SK-N-SH (cell line): ENCODE results near the gene SPATA16. TPM values are rescaled to one million over a fixed set of nuclear protein-coding genes. Genes with fewer than 3 reads are reported as not detected.

Experiments
- CTCF ChIA-PET: fragments of 300-600, 350-600 bp; formaldehyde crosslinking; extraction: SDS; loops from one replicate; lab custom pipeline; 2021; lab: Yijun Ruan, JAX
- POLR2A ChIA-PET: fragments of 350-600 bp; sonication (Branson Sonifier 250); formaldehyde crosslinking; extraction: SDS; loops from one replicate; lab custom pipeline; 2020; ENCODE audit warnings: antibody characterized with exemption, inconsistent platforms; lab: Yijun Ruan, JAX
- DNase-seq: peaks from one replicate; pipeline ENCODE4 v3.0.0; 2012
- H2AFZ ChIP-seq: fragments of 200-600 bp; sonication (generic); 2 replicates; pipeline ENCODE4 v1.8.1; 2016; ENCODE audit warnings: antibody characterized with exemption, mild to moderate bottlenecking, low read depth
- H3F3A ChIP-seq: fragments of 200-600 bp; sonication (generic); replicated peaks from 2 replicates; pipeline ENCODE3; 2016; ENCODE audit warnings: antibody characterized with exemption, mild to moderate bottlenecking; ENCODE audit not compliant: insufficient read depth
- H3K27ac ChIP-seq, 2 experiments: fragments of 200-500 bp in 1 of 2; fragments of 200-600 bp in 1 of 2; sonication (Bioruptor generic) in 1 of 2; sonication (generic), shearing (Covaris generic) in 1 of 2; 2 replicates each; pipeline versions ENCODE4 v1.5.1 to v1.6.1; 2014 to 2016; ENCODE audit warnings: low read depth in 2 of 2, inconsistent platforms in 1 of 2, low read length in 1 of 2, mild to moderate bottlenecking in 1 of 2, mixed read lengths in 1 of 2
- H3K27me3 ChIP-seq: fragments of 200-600 bp; sonication (generic), shearing (Covaris generic); 2 replicates; pipeline ENCODE4 v1.6.1; 2016; ENCODE audit warnings: mixed run types; ENCODE audit not compliant: insufficient read depth
- H3K36me3 ChIP-seq, 2 experiments: fragments of 200-500 bp in 1 of 2; fragments of 200-600 bp in 1 of 2; sonication (Bioruptor generic) in 1 of 2; sonication (generic) in 1 of 2; replicated peaks in 1 of 2; 2 replicates each; pipeline versions ENCODE3 to v1.5.1; 2014 to 2016; ENCODE audit warnings: low read length in 1 of 2, mild to moderate bottlenecking in 1 of 2; ENCODE audit not compliant: insufficient read depth in 2 of 2, control insufficient read depth in 1 of 2
- H3K4me1 ChIP-seq, 2 experiments: fragments of 200-500 bp in 1 of 2; fragments of 200-600 bp in 1 of 2; sonication (Bioruptor generic) in 1 of 2; sonication (generic), shearing (Covaris generic) in 1 of 2; 2 replicates each; pipeline versions ENCODE4 v1.5.1 to v1.6.1; 2014 to 2016; ENCODE audit warnings: low read depth in 1 of 2, low read length in 1 of 2, mixed run types in 1 of 2; ENCODE audit not compliant: insufficient read depth in 2 of 2, control insufficient read depth in 1 of 2
- H3K4me2 ChIP-seq: fragments of 200-600 bp; sonication (generic), shearing (Covaris generic); 2 replicates; pipeline ENCODE4 v1.6.1; 2017; ENCODE audit warnings: mixed run types
- H3K4me3 ChIP-seq, 2 experiments: fragments of 200-500 bp in 1 of 2; fragments of 200-600 bp in 1 of 2; sonication (Bioruptor generic) in 1 of 2; sonication (generic), shearing (Covaris generic) in 1 of 2; 2 replicates each; pipeline versions ENCODE4 v1.5.1 to v1.8.1; 2014 to 2016; ENCODE audit warnings: low read depth in 2 of 2, inconsistent platforms in 1 of 2, low read length in 1 of 2, mild to moderate bottlenecking in 1 of 2, mixed read lengths in 1 of 2, moderate library complexity in 1 of 2
- H3K79me2 ChIP-seq: fragments of 200-600 bp; sonication (generic); 2 replicates; pipeline ENCODE4 v1.8.1; 2017; ENCODE audit warnings: mild to moderate bottlenecking; ENCODE audit not compliant: insufficient read depth
- H3K9ac ChIP-seq: fragments of 200-600 bp; sonication (generic); 2 replicates; pipeline ENCODE4 v1.6.1; 2017; ENCODE audit warnings: mixed run types
- H3K9me2 ChIP-seq: fragments of 200-600 bp; sonication (generic); 2 replicates; pipeline ENCODE4 v1.6.1; 2017; ENCODE audit warnings: mixed run types
- H3K9me3 ChIP-seq: fragments of 200-600 bp; sonication (generic); 2 replicates; pipeline ENCODE4 v1.6.1; 2017; ENCODE audit warnings: mixed run types, mild to moderate bottlenecking, moderate library complexity
- H4K20me1 ChIP-seq: fragments of 200-600 bp; sonication (generic); 2 replicates; pipeline ENCODE4 v1.6.1; 2017; ENCODE audit warnings: mild to moderate bottlenecking, mixed run types; ENCODE audit not compliant: insufficient read depth
- EZH2phosphoT487 ChIP-seq: fragments of 200-600 bp; sonication (generic); IDR thresholded peaks from 2 replicates; pipeline ENCODE4 v1.6.1; 2017; ENCODE audit warnings: low read depth, mixed run types, mild to moderate bottlenecking, antibody characterized with exemption, moderate library complexity, borderline replicate concordance
- FOSL2 ChIP-seq: IDR thresholded peaks from 2 replicates; pipeline ENCODE4 v1.4.0; 2012; ENCODE audit warnings: low read depth, mild to moderate bottlenecking, moderate library complexity, borderline replicate concordance
- GATA2 ChIP-seq: sonication (generic); formaldehyde crosslinking; IDR thresholded peaks from 2 replicates; pipeline ENCODE4 v1.5.0; 2020; ENCODE audit warnings: mild to moderate bottlenecking, missing genetic modification reagents
- JUND ChIP-seq: IDR thresholded peaks from 2 replicates; pipeline ENCODE4 v1.4.0; 2012
- MEF2A ChIP-seq: IDR thresholded peaks from 2 replicates; pipeline ENCODE4 v1.4.0; 2012; ENCODE audit warnings: low read depth, borderline replicate concordance
- NRF1 ChIP-seq: IDR thresholded peaks from 2 replicates; pipeline ENCODE4 v1.6.1; 2012; ENCODE audit warnings: low read depth, mild to moderate bottlenecking, low read length
- POLR2AphosphoS5 ChIP-seq: IDR thresholded peaks from 2 replicates; pipeline ENCODE4 v1.6.1; 2012; ENCODE audit warnings: low read depth, low read length
- RAD21 ChIP-seq: IDR thresholded peaks from 2 replicates; pipeline ENCODE4 v1.6.1; 2012; ENCODE audit warnings: mild to moderate bottlenecking, low read length
- RCOR1 ChIP-seq: fragments of 150-350 bp; IDR thresholded peaks from 2 replicates; pipeline ENCODE4 v1.6.1; 2017; ENCODE audit warnings: antibody characterized with exemption, low read length
- RXRA ChIP-seq: IDR thresholded peaks from 2 replicates; pipeline ENCODE4 v1.4.0; 2012; ENCODE audit warnings: low read depth, mild to moderate bottlenecking, borderline replicate concordance
- SMC3 ChIP-seq: IDR thresholded peaks from 2 replicates; pipeline ENCODE4 v1.6.1; 2012; ENCODE audit warnings: low read depth, low read length, improper control_type of control experiment
- TAF1 ChIP-seq: IDR thresholded peaks from 2 replicates; pipeline ENCODE4 v1.6.1; 2012; ENCODE audit warnings: low read depth, mild to moderate bottlenecking, low read length, moderate library complexity, borderline replicate concordance
- TCF12 ChIP-seq: IDR thresholded peaks from 2 replicates; pipeline ENCODE4 v1.4.0; 2012
- TEAD4 ChIP-seq: IDR thresholded peaks from 2 replicates; pipeline ENCODE4 v1.4.0; 2012; ENCODE audit warnings: mild to moderate bottlenecking, borderline replicate concordance; ENCODE audit not compliant: insufficient read depth
- WGBS: methylation state at CpG from one replicate; pipeline ENCODE4 v1.1.6; 2017; ENCODE audit warnings: low lambda C conversion rate; 5-methylcytosine and 5-hydroxymethylcytosine counted together
- polyA plus RNA-seq, 3 experiments: library from polyadenylated mRNA; depleted of rRNA; stranded (reverse); fragments of >200 nt; gene quantifications; 2 replicates each; pipeline ENCODE4 v1.2.3, GENCODE V29; 2012
- TF ChIP-seq, protein P1 (sequence below): IDR thresholded peaks from 2 replicates; pipeline ENCODE4 v1.6.1; 2012; ENCODE audit warnings: mild to moderate bottlenecking, low read depth, low read length, moderate library complexity
- TF ChIP-seq, protein P2 (sequence below): IDR thresholded peaks from 2 replicates; pipeline ENCODE4 v1.4.0; 2012; ENCODE audit warnings: low read depth, borderline replicate concordance
- TF ChIP-seq, protein P3 (sequence below): fragments of 150-350 bp; IDR thresholded peaks from 2 replicates; pipeline ENCODE4 v1.6.1; 2017; ENCODE audit warnings: antibody characterized with exemption, low read length, low read depth, borderline replicate concordance
- TF ChIP-seq, protein P4 (sequence below): IDR thresholded peaks from 2 replicates; pipeline ENCODE4; 2012
- TF ChIP-seq, protein P5 (sequence below): IDR thresholded peaks from 2 replicates; pipeline ENCODE4 v1.4.0; 2012; ENCODE audit warnings: low read depth

The SPATA16 gene
- polyA plus RNA-seq, 1 of the 3 experiments (the other 2 are of a cell fraction) = not detected

DNA sequence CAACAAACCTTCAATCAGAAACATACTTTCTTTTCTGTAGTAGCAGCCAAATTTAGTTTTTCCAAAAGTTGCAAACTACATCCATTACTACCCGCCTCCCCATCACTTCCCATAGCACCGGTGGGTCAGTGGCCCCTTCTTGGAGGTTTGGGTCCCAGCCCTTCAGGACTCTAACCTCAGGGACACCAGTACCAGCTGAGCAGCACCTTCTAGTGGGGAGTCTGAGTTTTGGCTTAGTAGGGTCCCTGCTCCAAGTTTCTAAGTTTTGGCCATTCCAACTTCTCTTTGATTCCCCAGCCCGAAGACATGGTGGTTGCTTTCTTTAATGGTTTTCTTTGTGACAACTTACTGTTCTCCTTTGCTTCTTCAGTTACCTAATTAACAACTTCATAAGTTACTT is 229.9 kb downstream of the SPATA16 start:
- Histone ChIP-seq H2AFZ (no peak overlapping the region), H3K9me3 (no peaks in the 10 kb centered on the region), H3K4me3 (no peak overlapping the region), H3K27ac (no peak overlapping the region), H4K20me1 (no peaks in the 10 kb centered on the region), H3K79me2 (no peaks in the 10 kb centered on the region), H3K27me3 (no peaks in the 10 kb centered on the region), H3F3A (no peaks in the 10 kb centered on the region), H3K4me1 (peaks cover 0 to 5% of the 10 kb centered on the region in 2 experiments; a peak in 2 of 4 replicates), H3K9ac (no peak overlapping the region), H3K36me3 (no peaks in the 10 kb centered on the region), H3K4me2 (no peak overlapping the region), H3K9me2 (no peaks in the 10 kb centered on the region)
- no peak for TF ChIP-seq JUND
- TF ChIP-seq EZH2phosphoT487 = no peak
- CTCF ChIA-PET = interaction anchor here (0.7 kb wide), 1 partner anchor 38 kb away, joined by 3 read pairs; no protein-coding TSS in a partner anchor
- 69% methylated on average over 3 of the region's 3 CpGs for WGBS
- POLR2A ChIA-PET = no interaction called here
- DNase-seq = no peak

DNA sequence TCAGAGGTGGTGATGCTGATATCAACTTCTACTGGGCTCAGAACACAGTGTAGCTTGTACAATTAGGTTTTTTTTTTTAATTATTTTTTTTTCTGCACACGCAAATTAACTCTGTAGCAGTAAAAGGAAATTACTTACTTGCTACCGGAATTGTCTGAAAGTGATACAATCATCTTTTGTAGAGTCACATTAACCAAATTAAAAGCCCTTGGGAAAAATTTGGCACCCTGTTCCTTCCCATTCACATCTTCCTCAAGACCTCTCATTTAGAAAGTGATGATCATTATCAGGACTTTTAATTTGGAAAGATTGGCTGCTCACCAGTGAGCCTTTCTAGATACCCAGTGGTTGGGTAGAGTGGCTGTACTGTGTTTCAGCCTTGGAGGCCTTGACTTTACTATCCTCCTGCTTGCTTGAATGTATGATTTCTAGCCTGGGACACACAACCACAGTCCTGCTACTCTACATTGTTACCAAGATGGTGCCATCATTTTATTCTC is 232.2 kb downstream of the SPATA16 start:
- Histone ChIP-seq H4K20me1 (no peaks in the 10 kb centered on the region), H3K79me2 (no peaks in the 10 kb centered on the region), H3K4me2 (no peak overlapping the region), H3K9me2 (no peaks in the 10 kb centered on the region), H3K36me3 (no peaks in the 10 kb centered on the region), H3K27me3 (no peaks in the 10 kb centered on the region), H3F3A (no peaks in the 10 kb centered on the region), H3K4me3 (no peak overlapping the region), H3K9ac (no peak overlapping the region), H3K4me1 (peaks cover 0 to 3% of the 10 kb centered on the region in 2 experiments; a peak in 2 of 4 replicates), H3K9me3 (no peaks in the 10 kb centered on the region), H2AFZ (no peak overlapping the region), H3K27ac (no peak overlapping the region)
- ChIA-PET POLR2A (no interaction called here), CTCF (no interaction called here)
- 55% methylated on average over 2 of the region's 2 CpGs for WGBS
- DNase-seq = no peak
- no peak for TF ChIP-seq JUND
- no peak for TF ChIP-seq TAF1
- no peak for TF ChIP-seq MEF2A
- TF ChIP-seq TEAD4 = no peak
- no peak for TF ChIP-seq SMC3
- TF ChIP-seq, protein P1, sequence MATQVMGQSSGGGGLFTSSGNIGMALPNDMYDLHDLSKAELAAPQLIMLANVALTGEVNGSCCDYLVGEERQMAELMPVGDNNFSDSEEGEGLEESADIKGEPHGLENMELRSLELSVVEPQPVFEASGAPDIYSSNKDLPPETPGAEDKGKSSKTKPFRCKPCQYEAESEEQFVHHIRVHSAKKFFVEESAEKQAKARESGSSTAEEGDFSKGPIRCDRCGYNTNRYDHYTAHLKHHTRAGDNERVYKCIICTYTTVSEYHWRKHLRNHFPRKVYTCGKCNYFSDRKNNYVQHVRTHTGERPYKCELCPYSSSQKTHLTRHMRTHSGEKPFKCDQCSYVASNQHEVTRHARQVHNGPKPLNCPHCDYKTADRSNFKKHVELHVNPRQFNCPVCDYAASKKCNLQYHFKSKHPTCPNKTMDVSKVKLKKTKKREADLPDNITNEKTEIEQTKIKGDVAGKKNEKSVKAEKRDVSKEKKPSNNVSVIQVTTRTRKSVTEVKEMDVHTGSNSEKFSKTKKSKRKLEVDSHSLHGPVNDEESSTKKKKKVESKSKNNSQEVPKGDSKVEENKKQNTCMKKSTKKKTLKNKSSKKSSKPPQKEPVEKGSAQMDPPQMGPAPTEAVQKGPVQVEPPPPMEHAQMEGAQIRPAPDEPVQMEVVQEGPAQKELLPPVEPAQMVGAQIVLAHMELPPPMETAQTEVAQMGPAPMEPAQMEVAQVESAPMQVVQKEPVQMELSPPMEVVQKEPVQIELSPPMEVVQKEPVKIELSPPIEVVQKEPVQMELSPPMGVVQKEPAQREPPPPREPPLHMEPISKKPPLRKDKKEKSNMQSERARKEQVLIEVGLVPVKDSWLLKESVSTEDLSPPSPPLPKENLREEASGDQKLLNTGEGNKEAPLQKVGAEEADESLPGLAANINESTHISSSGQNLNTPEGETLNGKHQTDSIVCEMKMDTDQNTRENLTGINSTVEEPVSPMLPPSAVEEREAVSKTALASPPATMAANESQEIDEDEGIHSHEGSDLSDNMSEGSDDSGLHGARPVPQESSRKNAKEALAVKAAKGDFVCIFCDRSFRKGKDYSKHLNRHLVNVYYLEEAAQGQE = no peak
- no peak for TF ChIP-seq RXRA
- TF ChIP-seq, protein P2, sequence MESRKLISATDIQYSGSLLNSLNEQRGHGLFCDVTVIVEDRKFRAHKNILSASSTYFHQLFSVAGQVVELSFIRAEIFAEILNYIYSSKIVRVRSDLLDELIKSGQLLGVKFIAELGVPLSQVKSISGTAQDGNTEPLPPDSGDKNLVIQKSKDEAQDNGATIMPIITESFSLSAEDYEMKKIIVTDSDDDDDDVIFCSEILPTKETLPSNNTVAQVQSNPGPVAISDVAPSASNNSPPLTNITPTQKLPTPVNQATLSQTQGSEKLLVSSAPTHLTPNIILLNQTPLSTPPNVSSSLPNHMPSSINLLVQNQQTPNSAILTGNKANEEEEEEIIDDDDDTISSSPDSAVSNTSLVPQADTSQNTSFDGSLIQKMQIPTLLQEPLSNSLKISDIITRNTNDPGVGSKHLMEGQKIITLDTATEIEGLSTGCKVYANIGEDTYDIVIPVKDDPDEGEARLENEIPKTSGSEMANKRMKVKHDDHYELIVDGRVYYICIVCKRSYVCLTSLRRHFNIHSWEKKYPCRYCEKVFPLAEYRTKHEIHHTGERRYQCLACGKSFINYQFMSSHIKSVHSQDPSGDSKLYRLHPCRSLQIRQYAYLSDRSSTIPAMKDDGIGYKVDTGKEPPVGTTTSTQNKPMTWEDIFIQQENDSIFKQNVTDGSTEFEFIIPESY = no peak
- no peak for TF ChIP-seq TCF12
- TF ChIP-seq RCOR1 = no peak
- no peak for TF ChIP-seq RAD21
- TF ChIP-seq GATA2 (CRISPR knock-in tag) = no peak
- TF ChIP-seq NRF1 = no peak
- no peak for TF ChIP-seq FOSL2
- TF ChIP-seq POLR2AphosphoS5 = no peak
- TF ChIP-seq, protein P3, sequence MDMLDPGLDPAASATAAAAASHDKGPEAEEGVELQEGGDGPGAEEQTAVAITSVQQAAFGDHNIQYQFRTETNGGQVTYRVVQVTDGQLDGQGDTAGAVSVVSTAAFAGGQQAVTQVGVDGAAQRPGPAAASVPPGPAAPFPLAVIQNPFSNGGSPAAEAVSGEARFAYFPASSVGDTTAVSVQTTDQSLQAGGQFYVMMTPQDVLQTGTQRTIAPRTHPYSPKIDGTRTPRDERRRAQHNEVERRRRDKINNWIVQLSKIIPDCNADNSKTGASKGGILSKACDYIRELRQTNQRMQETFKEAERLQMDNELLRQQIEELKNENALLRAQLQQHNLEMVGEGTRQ = no peak
- TF ChIP-seq EZH2phosphoT487 = no peak
- TF ChIP-seq, protein P4, sequence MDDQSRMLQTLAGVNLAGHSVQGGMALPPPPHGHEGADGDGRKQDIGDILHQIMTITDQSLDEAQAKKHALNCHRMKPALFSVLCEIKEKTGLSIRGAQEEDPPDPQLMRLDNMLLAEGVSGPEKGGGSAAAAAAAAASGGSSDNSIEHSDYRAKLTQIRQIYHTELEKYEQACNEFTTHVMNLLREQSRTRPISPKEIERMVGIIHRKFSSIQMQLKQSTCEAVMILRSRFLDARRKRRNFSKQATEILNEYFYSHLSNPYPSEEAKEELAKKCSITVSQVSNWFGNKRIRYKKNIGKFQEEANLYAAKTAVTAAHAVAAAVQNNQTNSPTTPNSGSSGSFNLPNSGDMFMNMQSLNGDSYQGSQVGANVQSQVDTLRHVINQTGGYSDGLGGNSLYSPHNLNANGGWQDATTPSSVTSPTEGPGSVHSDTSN = no peak
- TF ChIP-seq, protein P5, sequence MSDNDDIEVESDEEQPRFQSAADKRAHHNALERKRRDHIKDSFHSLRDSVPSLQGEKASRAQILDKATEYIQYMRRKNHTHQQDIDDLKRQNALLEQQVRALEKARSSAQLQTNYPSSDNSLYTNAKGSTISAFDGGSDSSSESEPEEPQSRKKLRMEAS = no peak
